Adrenal gland (tissue), 12 donors: ENCODE measurements around the gene KCNIP1. TPM values are rescaled to one million over a fixed set of nuclear protein-coding genes. Genes with fewer than 3 reads are reported as not detected.

ENCODE experiments used
- DNase-seq, 7 donors: peaks; one replicate each; pipeline ENCODE4 v3.0.0-alpha.2; 2019 to 2020
- H3K27ac ChIP-seq, 5 donors: fragments of 200-600 bp; sonication (generic) in 4 of 5; 1 replicate in 3 of 5; 2 replicates in 2 of 5; pipeline versions ENCODE4 v1.5.1 to v1.8.0; 2016 to 2020; ENCODE audit warnings: mild to moderate bottlenecking in 1 of 5
- H3K27me3 ChIP-seq: fragments of 200-600 bp; 2 replicates; pipeline ENCODE4 v1.8.0; 2021
- H3K36me3 ChIP-seq, 2 donors: fragments of 200-600 bp; replicated peaks in 1 of 2; 1 replicate in 1 of 2; 2 replicates in 1 of 2; pipeline versions ENCODE4 v1.5.1 to v1.8.0; 2018 to 2022
- H3K4me1 ChIP-seq, 2 donors: fragments of 200-600 bp; replicated peaks in 1 of 2; 1 replicate in 1 of 2; 2 replicates in 1 of 2; pipeline versions ENCODE4 v1.5.1 to v1.8.0; 2018 to 2021
- H3K4me3 ChIP-seq, 4 donors: fragments of 200-600 bp; sonication (generic) in 3 of 4; one replicate each; pipeline ENCODE4 v1.5.1; 2016 to 2018
- H3K9me3 ChIP-seq, 3 donors: fragments of 200-600 bp; sonication (generic) in 1 of 3; replicated peaks in 1 of 3; 1 replicate in 2 of 3; 2 replicates in 1 of 3; pipeline versions ENCODE4 v1.5.1 to v1.8.0; 2016 to 2021
- CTCF ChIP-seq, 6 experiments: fragments of 450-650 bp in 4 of 6; fragments of 200-600 bp in 2 of 6; sonication (generic) in 1 of 6; IDR thresholded peaks; 1 replicate in 5 of 6; 2 replicates in 1 of 6; pipeline versions ENCODE4 v1.5.1 to v1.8.0; 2016 to 2021; ENCODE audit warnings: antibody characterized with exemption in 6 of 6, mild to moderate bottlenecking in 2 of 6, moderate library complexity in 1 of 6
- POLR2A ChIP-seq, 2 donors: fragments of 450-650 bp; IDR thresholded peaks; one replicate each; pipeline ENCODE4 v1.6.1; 2017; ENCODE audit warnings: antibody characterized with exemption in 2 of 2, mild to moderate bottlenecking in 2 of 2, moderate library complexity in 1 of 2
- WGBS, 4 donors: extraction: QIAGEN DNeasy Blood & Tissue Kit in 2 of 4; methylation state at CpG; one replicate each; pipeline versions ENCODE4 v1.1.5 to v1.1.7; 2013 to 2017; 5-methylcytosine and 5-hydroxymethylcytosine counted together
- intact Hi-C, 2 donors: fragments of 100-400 bp; cut with DNase I; formaldehyde crosslinking; loops; one replicate each; pipeline versions ENCODE4 v1.14.1 to v1.15.0; 2022 to 2023
- polyA plus RNA-seq, 3 donors: library from polyadenylated mRNA; stranded (reverse); fragments of 200-250 nt in 2 of 3; fragments of 350-450 nt in 1 of 3; fragmentation: Illumina TruSeq in 1 of 3; extraction: RNeasy Lipid Tissue Mini Kit (QIAGEN cat#74804) in 1 of 3; gene quantifications; one replicate each; pipeline ENCODE4 v1.2.3, GENCODE V29; 2013 to 2014
- total RNA-seq, 9 donors: library from RNA; depleted of rRNA in 4 of 9; stranded (reverse); fragments of >200 nt in 4 of 9; fragments of 120-200 nt in 1 of 9; fragmentation: NEBNext Ultra II Directional in 1 of 9; extraction: Animal tissue kit (Norgen Biotek cat#: 25700) in 1 of 9; gene quantifications; one replicate each; pipeline versions ENCODE4 v1.1.0 to v1.2.4, GENCODE V29; 2013 to 2023
- donor health status: healthy with polysubstance abuse.
- donor health status: Bipolar disorder and iron deficiency.
- donor health status: DM: yes; HTN: yes; CAD: no.
- donor health status: DM: no; HTN: no; CAD: no.
- donor health status: DM: no; HTN: no; CAD: no.
- donor health status: DM: yes; HTN: yes; CAD: no.

Gene KCNIP1
- total and polyA plus RNA-seq, 12 donors: 0.14 to 12.6 (median 1.7) TPM; not detected in 1

GRCh38 chr5:170745481-170746071, 241.8 kb downstream of the KCNIP1 start:
- WGBS, 4 donors: 45 to 57% (median 54%) methylated on average over 3 to 12 of the region's 12 CpGs
- no peaks in the 10 kb centered on the region for H3K36me3 ChIP-seq
- peaks cover 5 to 7% of the 10 kb centered on the region in 2 donors for H3K4me1 ChIP-seq
- no peaks in the 10 kb centered on the region for H3K9me3 ChIP-seq
- peak overlapping the region in 2 of 5 donors; percentile 26 to 66 for H3K27ac ChIP-seq
- DNase-seq: peak in 3 of 7 donors; percentile 16 to 50 (median 22)
- H3K4me3 ChIP-seq: no peak overlapping the region
- TF ChIP-seq CTCF (IDR thresholded peaks at IDR 0.05): no peak
- TF ChIP-seq POLR2A (IDR thresholded peaks at IDR 0.05): no peak
- intact Hi-C loops: loop anchor here in 1 of 2 donors (5.0 to 10.0 kb wide), 2 partner anchors 47 to 599 kb away; no protein-coding TSS in a partner anchor
- peaks cover 9% of the 10 kb centered on the region for H3K27me3 ChIP-seq

- peak in 6 of 7 donors; percentile 20 to 62 (median 30) for DNase-seq
- intact Hi-C loops: loop anchor here in 1 of 2 donors (5.0 to 10.0 kb wide), 2 partner anchors 46 to 598 kb away; no protein-coding TSS in a partner anchor
- 50 to 77% (median 60%) methylated on average over 11 to 14 of the region's 14 CpGs for WGBS, 4 donors
- TF ChIP-seq POLR2A (IDR thresholded peaks at IDR 0.05) (no peak), CTCF (IDR thresholded peaks at IDR 0.05) (no peak)
- Histone ChIP-seq H3K4me1 (peaks cover 5 to 7% of the 10 kb centered on the region in 2 donors), H3K27me3 (peaks cover 9% of the 10 kb centered on the region), H3K4me3 (no peak overlapping the region), H3K9me3 (no peaks in the 10 kb centered on the region), H3K36me3 (no peaks in the 10 kb centered on the region), H3K27ac (peak overlapping the region in 2 of 5 donors; percentile 26 to 66)
These were observed 242.5 kb downstream of the KCNIP1 start for GRCh38 chr5:170746075-170746960.

- Histone ChIP-seq H3K36me3 (no peaks in the 10 kb centered on the region), H3K4me3 (no peak overlapping the region), H3K27me3 (peaks cover 9% of the 10 kb centered on the region), H3K4me1 (peaks cover 5 to 7% of the 10 kb centered on the region in 2 donors), H3K27ac (peak overlapping the region in 1 of 5 donors; percentile 58), H3K9me3 (no peaks in the 10 kb centered on the region)
- DNase-seq: no peak
- TF ChIP-seq POLR2A (IDR thresholded peaks at IDR 0.05) (no peak), CTCF (IDR thresholded peaks at IDR 0.05) (no peak)
- WGBS, 4 donors: 79 to 88% (median 86%) methylated on average over 11 of the region's 11 CpGs
- intact Hi-C loops: loop anchor here in 1 of 2 donors (5.0 to 10.0 kb wide), 2 partner anchors 45 to 598 kb away; no protein-coding TSS in a partner anchor
These were observed 243.1 kb downstream of the KCNIP1 start for GRCh38 chr5:170746961-170747340.

GRCh38 chr5:170747357-170747756, 243.5 kb downstream of the KCNIP1 start:
- no peak overlapping the region for H3K4me3 ChIP-seq
- intact Hi-C loops: loop anchor here in 1 of 2 donors (5.0 to 10.0 kb wide), 2 partner anchors 45 to 597 kb away; no protein-coding TSS in a partner anchor
- peaks cover 9% of the 10 kb centered on the region for H3K27me3 ChIP-seq
- H3K27ac ChIP-seq: no peak overlapping the region
- no peaks in the 10 kb centered on the region for H3K9me3 ChIP-seq
- H3K4me1 ChIP-seq: peaks cover 5 to 7% of the 10 kb centered on the region in 2 donors
- TF ChIP-seq POLR2A (IDR thresholded peaks at IDR 0.05): no peak
- TF ChIP-seq CTCF (IDR thresholded peaks at IDR 0.05): no peak
- 61 to 92% (median 65%) methylated on average over 1 of the region's 1 CpG for WGBS, 4 donors
- no peaks in the 10 kb centered on the region for H3K36me3 ChIP-seq
- peak in 1 of 7 donors; percentile 29 for DNase-seq
